CD4-positive, alpha-beta T cell treated with Interleukin-4 for 1 hour (primary cell): ENCODE measurements around the gene KCTD17.

Source experiments
- DNase-seq, 2 donors: peaks; one replicate each; pipeline ENCODE4 v3.0.0-alpha.2; 2020 to 2022

Gene KCTD17

GRCh38 chr22:37083914-37084313 lies 32.4 kb downstream of the KCTD17 start:
- DNase-seq, result no peak

- no peak for DNase-seq
These were observed 32.8 kb downstream of the KCTD17 start for GRCh38 chr22:37084385-37084784.

- DNase-seq, result no peak
These were observed 34.6 kb downstream of the KCTD17 start for GRCh38 chr22:37086184-37086583.

- DNase-seq, result no peak
These were observed 36.6 kb downstream of the KCTD17 start for GRCh38 chr22:37088108-37088605.

- no peak for DNase-seq
These were observed 37.3 kb downstream of the KCTD17 start for GRCh38 chr22:37088750-37089408.

- DNase-seq, result no peak
These were observed 37.9 kb downstream of the KCTD17 start for GRCh38 chr22:37089434-37089833.

GRCh38 chr22:37090920-37091695 lies 39.6 kb downstream of the KCTD17 start:
- no peak for DNase-seq

GRCh38 chr22:37091994-37092393 lies 40.5 kb downstream of the KCTD17 start:
- no peak for DNase-seq

- DNase-seq, result no peak
These were observed 41.5 kb downstream of the KCTD17 start for GRCh38 chr22:37092997-37093396.

- DNase-seq, result no peak
These were observed 42.7 kb downstream of the KCTD17 start for GRCh38 chr22:37094239-37094638.

GRCh38 chr22:37095113-37095512 lies 43.6 kb downstream of the KCTD17 start:
- DNase-seq, result no peak

- DNase-seq, result no peak
These were observed 45.8 kb downstream of the KCTD17 start for GRCh38 chr22:37097346-37097745.

GRCh38 chr22:37098976-37099591 lies 47.5 kb downstream of the KCTD17 start:
- no peak for DNase-seq

GRCh38 chr22:37100589-37101127 lies 49.1 kb downstream of the KCTD17 start:
- DNase-seq, result no peak

GRCh38 chr22:37101311-37102066 lies 49.9 kb downstream of the KCTD17 start:
- DNase-seq, result no peak

- no peak for DNase-seq
These were observed 51.6 kb downstream of the KCTD17 start for GRCh38 chr22:37103151-37103550.

GRCh38 chr22:37103656-37104452 lies 52.3 kb downstream of the KCTD17 start:
- no peak for DNase-seq

GRCh38 chr22:37105154-37105553 lies 53.6 kb downstream of the KCTD17 start:
- DNase-seq, result no peak

- no peak for DNase-seq
These were observed 54.4 kb downstream of the KCTD17 start for GRCh38 chr22:37105990-37106389.

GRCh38 chr22:37107816-37108621 lies 56.5 kb downstream of the KCTD17 start:
- no peak for DNase-seq
